ENCODE results near the gene PHACTR4. TPM values are rescaled to one million over a fixed set of nuclear protein-coding genes. Genes with fewer than 3 reads are reported as not detected.

PHACTR4 gene
- total and polyA plus RNA-seq, 9 of the 15 experiments (the other 6 are each of a cell fraction or from before 2014, with no cell fraction given) = 6.4 to 43.6 (median 14.2) TPM

- TF ChIP-seq PKNOX1 (IDR thresholded peaks at IDR 0.05) (peak; percentile 30; the same call in 1 of the 2 replicates), GABPB2 (CRISPR knock-in tag; conservative IDR thresholded peaks at IDR 0.05) (no peak), PCBP2 (IDR thresholded peaks at IDR 0.05; ENCODE audit: low read depth, low read length, poor library complexity, severe bottlenecking) (no peak), ZNF431 (CRISPR knock-in tag; IDR thresholded peaks at IDR 0.05) (no peak), U2AF2 (optimal IDR thresholded peaks at IDR 0.05; ENCODE audit: low read depth, low read length) (no peak), REST (IDR thresholded peaks at IDR 0.05; ENCODE audit: borderline replicate concordance) (no peak), REST (CRISPR knock-in tag; IDR thresholded peaks at IDR 0.05; ENCODE audit: low read depth) (no peak), CXXC5 (CRISPR knock-in tag; IDR thresholded peaks at IDR 0.05) (peak; percentile 27; the same call in 1 of the 2 replicates), ZNF316 (IDR thresholded peaks at IDR 0.05) (no peak), HIVEP1 (CRISPR knock-in tag; IDR thresholded peaks at IDR 0.05) (no peak), ZNF282 (CRISPR knock-in tag; IDR thresholded peaks at IDR 0.05) (no peak), ZNF589 (CRISPR knock-in tag; IDR thresholded peaks at IDR 0.05; ENCODE audit: low read depth) (no peak), HLTF (IDR thresholded peaks at IDR 0.05) (no peak), THRAP3 (IDR thresholded peaks at IDR 0.05; ENCODE audit: borderline replicate concordance) (no peak), FOXA1 (IDR thresholded peaks at IDR 0.05; ENCODE audit: borderline replicate concordance) (no peak)
Observed at GRCh38 chr1:28521502-28522164, 152.1 kb downstream of the PHACTR4 start (continued).

Measured in K562 (cell line).